Measurements from ENCODE around the gene FLVCR1.

The FLVCR1 gene

DNA sequence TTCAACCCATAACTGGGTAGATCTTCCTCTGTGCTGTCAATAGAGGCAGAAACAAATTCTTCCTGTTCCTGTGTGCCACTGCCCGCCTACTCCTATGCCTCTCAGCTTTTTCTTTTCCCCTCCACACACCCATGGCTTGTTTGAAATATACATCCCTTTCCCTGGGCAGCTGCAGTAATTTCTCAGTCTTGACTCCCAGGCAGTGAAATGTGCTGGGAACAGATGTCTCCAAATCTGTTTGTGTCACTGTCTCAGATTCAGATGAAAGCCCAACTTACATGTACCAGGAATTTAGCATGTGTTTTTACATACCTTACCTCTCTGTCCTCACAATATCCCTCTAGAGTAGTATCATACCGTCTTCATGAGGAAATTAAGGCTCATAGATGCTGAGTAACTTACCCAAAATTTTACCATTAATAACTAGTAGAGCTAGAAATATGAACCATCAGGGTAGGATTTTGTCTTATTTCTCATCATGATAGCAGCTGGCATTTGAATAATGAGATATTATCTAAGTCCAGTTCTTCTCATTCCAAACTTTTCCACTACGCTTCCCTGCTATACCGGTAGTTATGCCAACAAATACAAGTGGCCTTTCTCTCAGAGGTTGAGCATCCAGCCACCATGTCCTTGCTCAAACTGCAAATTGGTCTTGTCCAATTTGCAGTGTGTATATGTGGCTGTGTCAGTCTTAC, 87.5 kb downstream of the FLVCR1 start:
- DNase-seq (ENCODE audit: low read depth), result no peak

DNA sequence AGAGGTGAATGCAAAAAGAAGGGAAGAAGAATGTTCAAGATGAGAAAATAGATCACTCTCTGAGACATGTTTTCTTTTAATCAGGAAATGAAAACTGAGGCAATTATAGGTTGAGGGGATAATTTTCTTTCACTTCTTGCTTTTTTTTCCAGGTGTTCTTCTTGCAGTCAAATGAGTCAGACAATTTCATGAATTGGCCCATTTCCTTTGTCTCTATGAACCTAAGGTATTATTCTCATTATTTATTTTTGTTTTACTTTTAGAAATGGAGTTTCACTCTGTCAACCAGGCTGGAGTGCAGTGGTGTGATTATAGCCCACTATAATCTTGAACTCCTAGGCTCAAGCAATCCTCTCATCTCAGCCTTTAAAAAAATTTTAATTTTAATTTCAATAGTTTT, 88.8 kb downstream of the FLVCR1 start:
- DNase-seq (ENCODE audit: low read depth), result no peak

Measured in activated T-cell treated with anti-CD3 and anti-CD28 coated beads for 24 hours (primary cell).